Measurements from ENCODE around the gene FBH1. TPM values are rescaled to one million over a fixed set of nuclear protein-coding genes. Genes with fewer than 3 reads are reported as not detected.

FBH1 gene
- polyA plus RNA-seq, 1 donor from 2014 or later: 41.1 TPM

DNA sequence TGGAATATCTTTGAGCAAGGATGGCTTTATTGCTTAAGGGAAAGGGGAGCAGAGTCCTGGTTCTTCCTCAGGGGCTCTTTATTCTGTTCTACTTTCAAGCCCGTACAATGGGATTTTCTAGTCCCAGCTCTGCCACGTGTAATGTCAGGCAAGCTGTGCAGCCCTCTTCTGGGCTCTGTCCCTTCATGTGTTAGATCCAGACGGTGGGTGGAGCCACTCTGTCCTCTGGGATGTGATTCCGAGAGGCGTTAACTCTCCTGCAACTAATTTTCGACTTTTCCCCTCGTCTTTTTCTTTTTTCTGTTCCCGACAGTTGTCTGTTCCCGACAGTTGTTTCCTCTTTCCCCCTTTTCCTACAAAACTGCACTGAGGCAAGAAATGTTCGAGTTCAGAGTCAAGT, 34.8 kb downstream of the FBH1 start:
- Histone ChIP-seq H3K27me3 (ENCODE audit: insufficient read depth, low read depth, low read length) (no peaks in the 10 kb centered on the region), H2AFZ (ENCODE audit: low read depth, low read length) (no peak overlapping the region), H3K27ac (ENCODE audit: low read length) (no peak overlapping the region), H3K9ac (ENCODE audit: low read length) (no peak overlapping the region), H3K36me3 (ENCODE audit: insufficient read depth, low read length) (peaks cover 7% of the 10 kb centered on the region), H3K9me2 (ENCODE audit: insufficient read depth, low read length) (no peaks in the 10 kb centered on the region), H3K9me3 (ENCODE audit: low read length) (no peaks in the 10 kb centered on the region), H3K4me2 (ENCODE audit: low read length) (no peak overlapping the region), H3K4me3 (ENCODE audit: low read length) (no peak overlapping the region), H4K20me1 (ENCODE audit: insufficient read depth) (no peaks in the 10 kb centered on the region), H3F3A (ENCODE audit: insufficient read depth, low read length, poor library complexity, severe bottlenecking) (no peaks in the 10 kb centered on the region), H3K79me2 (replicated peaks; ENCODE audit: insufficient read depth, low read length) (no peaks in the 10 kb centered on the region)
- TF ChIP-seq SMC3 (conservative IDR thresholded peaks at IDR 0.05; ENCODE audit: poor library complexity): no peak
- TF ChIP-seq, protein P1, sequence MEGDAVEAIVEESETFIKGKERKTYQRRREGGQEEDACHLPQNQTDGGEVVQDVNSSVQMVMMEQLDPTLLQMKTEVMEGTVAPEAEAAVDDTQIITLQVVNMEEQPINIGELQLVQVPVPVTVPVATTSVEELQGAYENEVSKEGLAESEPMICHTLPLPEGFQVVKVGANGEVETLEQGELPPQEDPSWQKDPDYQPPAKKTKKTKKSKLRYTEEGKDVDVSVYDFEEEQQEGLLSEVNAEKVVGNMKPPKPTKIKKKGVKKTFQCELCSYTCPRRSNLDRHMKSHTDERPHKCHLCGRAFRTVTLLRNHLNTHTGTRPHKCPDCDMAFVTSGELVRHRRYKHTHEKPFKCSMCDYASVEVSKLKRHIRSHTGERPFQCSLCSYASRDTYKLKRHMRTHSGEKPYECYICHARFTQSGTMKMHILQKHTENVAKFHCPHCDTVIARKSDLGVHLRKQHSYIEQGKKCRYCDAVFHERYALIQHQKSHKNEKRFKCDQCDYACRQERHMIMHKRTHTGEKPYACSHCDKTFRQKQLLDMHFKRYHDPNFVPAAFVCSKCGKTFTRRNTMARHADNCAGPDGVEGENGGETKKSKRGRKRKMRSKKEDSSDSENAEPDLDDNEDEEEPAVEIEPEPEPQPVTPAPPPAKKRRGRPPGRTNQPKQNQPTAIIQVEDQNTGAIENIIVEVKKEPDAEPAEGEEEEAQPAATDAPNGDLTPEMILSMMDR (IDR thresholded peaks at IDR 0.05; ENCODE audit: poor library complexity, severe bottlenecking): no peak

DNA sequence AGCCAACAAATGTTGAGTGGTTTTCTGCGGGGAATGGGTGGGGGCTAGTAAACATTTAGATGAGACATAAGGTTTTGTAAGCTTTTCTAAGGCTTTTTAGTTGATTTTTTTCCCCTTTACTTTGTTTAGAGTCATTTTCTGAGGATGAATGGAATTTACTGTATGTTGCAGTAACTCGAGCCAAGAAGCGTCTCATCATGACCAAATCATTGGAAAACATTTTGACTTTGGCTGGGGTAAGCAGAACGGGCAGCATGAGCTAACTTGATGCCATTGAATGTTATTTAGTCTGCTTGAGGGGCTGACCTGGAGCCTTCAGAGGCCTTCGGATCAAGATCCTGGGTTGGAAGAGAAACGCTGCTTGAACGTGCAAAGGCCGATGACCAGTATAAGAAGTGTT, 37.3 kb downstream of the FBH1 start:
- H3K4me2 ChIP-seq (ENCODE audit: low read length): no peak overlapping the region
- H3K36me3 ChIP-seq (ENCODE audit: insufficient read depth, low read length): peaks cover 4% of the 10 kb centered on the region
- H3K27me3 ChIP-seq (ENCODE audit: insufficient read depth, low read depth, low read length): no peaks in the 10 kb centered on the region
- no peak overlapping the region for H3K4me3 ChIP-seq (ENCODE audit: low read length)
- no peaks in the 10 kb centered on the region for H3K79me2 ChIP-seq (replicated peaks; ENCODE audit: insufficient read depth, low read length)
- H3K9ac ChIP-seq (ENCODE audit: low read length): no peak overlapping the region
- H3K27ac ChIP-seq (ENCODE audit: low read length): no peak overlapping the region
- no peaks in the 10 kb centered on the region for H3K9me3 ChIP-seq (ENCODE audit: low read length)
- TF ChIP-seq, protein P2, sequence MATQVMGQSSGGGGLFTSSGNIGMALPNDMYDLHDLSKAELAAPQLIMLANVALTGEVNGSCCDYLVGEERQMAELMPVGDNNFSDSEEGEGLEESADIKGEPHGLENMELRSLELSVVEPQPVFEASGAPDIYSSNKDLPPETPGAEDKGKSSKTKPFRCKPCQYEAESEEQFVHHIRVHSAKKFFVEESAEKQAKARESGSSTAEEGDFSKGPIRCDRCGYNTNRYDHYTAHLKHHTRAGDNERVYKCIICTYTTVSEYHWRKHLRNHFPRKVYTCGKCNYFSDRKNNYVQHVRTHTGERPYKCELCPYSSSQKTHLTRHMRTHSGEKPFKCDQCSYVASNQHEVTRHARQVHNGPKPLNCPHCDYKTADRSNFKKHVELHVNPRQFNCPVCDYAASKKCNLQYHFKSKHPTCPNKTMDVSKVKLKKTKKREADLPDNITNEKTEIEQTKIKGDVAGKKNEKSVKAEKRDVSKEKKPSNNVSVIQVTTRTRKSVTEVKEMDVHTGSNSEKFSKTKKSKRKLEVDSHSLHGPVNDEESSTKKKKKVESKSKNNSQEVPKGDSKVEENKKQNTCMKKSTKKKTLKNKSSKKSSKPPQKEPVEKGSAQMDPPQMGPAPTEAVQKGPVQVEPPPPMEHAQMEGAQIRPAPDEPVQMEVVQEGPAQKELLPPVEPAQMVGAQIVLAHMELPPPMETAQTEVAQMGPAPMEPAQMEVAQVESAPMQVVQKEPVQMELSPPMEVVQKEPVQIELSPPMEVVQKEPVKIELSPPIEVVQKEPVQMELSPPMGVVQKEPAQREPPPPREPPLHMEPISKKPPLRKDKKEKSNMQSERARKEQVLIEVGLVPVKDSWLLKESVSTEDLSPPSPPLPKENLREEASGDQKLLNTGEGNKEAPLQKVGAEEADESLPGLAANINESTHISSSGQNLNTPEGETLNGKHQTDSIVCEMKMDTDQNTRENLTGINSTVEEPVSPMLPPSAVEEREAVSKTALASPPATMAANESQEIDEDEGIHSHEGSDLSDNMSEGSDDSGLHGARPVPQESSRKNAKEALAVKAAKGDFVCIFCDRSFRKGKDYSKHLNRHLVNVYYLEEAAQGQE (IDR thresholded peaks at IDR 0.05; ENCODE audit: borderline replicate concordance): no peak
- TF ChIP-seq EZH2 (IDR thresholded peaks at IDR 0.05; ENCODE audit: borderline replicate concordance, insufficient read depth, low read length, poor library complexity, severe bottlenecking) (no peak), TAF1 (IDR thresholded peaks at IDR 0.05; ENCODE audit: low read depth) (no peak), MXI1 (conservative IDR thresholded peaks at IDR 0.05; ENCODE audit: poor library complexity, severe bottlenecking) (no peak), RAD21 (conservative IDR thresholded peaks at IDR 0.05) (no peak), SMC3 (conservative IDR thresholded peaks at IDR 0.05; ENCODE audit: poor library complexity) (no peak)
- TF ChIP-seq, protein P1 (IDR thresholded peaks at IDR 0.05; ENCODE audit: poor library complexity, severe bottlenecking): no peak
- no peaks in the 10 kb centered on the region for H4K20me1 ChIP-seq (ENCODE audit: insufficient read depth)
- no peaks in the 10 kb centered on the region for H3F3A ChIP-seq (ENCODE audit: insufficient read depth, low read length, poor library complexity, severe bottlenecking)
- no peaks in the 10 kb centered on the region for H3K9me2 ChIP-seq (ENCODE audit: insufficient read depth, low read length)
- no peak overlapping the region for H2AFZ ChIP-seq (ENCODE audit: low read depth, low read length)

All from neural cell (in vitro differentiated cells).